ENCODE measurements around the gene HELZ.

The HELZ gene

DNA sequence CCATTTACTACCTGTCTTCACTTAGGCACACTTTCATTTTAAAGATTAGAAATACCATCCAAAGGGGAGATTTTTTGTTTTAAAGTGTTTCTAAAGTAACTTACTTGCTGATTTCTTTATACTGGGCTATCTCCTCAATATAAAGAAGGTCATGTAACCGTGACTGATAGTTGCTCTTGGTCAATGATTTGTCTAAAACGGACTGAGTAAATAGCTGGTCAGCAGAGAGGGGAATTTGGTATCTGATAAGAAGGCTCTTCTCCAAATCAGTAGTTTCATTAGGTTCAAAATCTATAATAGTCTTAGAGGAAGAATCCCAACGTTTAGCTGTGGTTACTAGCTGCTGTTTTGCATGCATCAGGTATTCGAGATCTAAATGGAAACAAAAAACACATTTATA is 66.4 kb downstream of the HELZ start:
- no peak overlapping the region for H3K4me3 ChIP-seq (ENCODE audit: control insufficient read depth, low read depth, low read length)
- no peak for DNase-seq (ENCODE audit: low read depth)
- TF ChIP-seq, protein P1, sequence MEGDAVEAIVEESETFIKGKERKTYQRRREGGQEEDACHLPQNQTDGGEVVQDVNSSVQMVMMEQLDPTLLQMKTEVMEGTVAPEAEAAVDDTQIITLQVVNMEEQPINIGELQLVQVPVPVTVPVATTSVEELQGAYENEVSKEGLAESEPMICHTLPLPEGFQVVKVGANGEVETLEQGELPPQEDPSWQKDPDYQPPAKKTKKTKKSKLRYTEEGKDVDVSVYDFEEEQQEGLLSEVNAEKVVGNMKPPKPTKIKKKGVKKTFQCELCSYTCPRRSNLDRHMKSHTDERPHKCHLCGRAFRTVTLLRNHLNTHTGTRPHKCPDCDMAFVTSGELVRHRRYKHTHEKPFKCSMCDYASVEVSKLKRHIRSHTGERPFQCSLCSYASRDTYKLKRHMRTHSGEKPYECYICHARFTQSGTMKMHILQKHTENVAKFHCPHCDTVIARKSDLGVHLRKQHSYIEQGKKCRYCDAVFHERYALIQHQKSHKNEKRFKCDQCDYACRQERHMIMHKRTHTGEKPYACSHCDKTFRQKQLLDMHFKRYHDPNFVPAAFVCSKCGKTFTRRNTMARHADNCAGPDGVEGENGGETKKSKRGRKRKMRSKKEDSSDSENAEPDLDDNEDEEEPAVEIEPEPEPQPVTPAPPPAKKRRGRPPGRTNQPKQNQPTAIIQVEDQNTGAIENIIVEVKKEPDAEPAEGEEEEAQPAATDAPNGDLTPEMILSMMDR (conservative IDR thresholded peaks at IDR 0.05; ENCODE audit: control insufficient read depth, insufficient read depth, low read depth, low read length) = no peak

DNA sequence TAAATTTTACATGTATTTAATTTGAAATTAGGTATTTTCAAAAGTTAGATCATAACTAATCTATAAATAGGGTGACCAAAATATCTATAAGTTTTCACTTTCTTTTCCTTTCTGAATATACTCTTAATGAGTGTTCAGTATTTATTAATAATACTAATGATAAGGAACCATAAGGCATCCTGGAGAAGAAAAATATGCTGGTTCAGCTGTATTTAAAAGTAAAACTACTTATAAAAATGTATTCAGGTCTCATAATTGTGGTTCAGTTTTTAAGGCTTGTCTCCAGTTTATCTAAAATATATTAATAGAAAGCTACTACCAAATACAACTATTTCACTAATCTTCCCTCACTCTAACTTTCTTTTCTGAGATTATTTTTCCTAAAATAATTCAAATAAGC is 67.3 kb downstream of the HELZ start:
- TF ChIP-seq, protein P1 (conservative IDR thresholded peaks at IDR 0.05; ENCODE audit: control insufficient read depth, insufficient read depth, low read depth, low read length) = no peak
- H3K4me3 ChIP-seq (ENCODE audit: control insufficient read depth, low read depth, low read length) = no peak overlapping the region
- no peak for DNase-seq (ENCODE audit: low read depth)

DNA sequence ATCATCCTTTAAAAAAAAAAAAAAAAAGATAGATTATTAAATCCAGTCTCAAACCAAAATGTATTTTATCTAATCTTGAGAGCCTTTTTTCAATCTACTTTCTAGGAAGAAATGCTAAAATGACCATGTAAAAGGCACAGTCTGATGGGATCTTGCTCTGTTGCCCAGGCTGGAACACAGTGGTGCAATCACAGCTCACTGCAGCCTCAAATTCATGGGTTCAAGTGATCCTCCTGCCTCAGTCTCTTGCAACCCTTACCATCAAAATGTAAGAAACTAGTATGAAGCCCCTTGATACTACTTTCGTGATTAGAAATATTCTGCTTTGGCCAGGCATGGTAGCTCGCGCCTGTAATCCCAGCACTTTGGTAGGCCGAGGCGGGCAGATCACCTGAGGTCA is 70.8 kb downstream of the HELZ start:
- H3K4me3 ChIP-seq (ENCODE audit: control insufficient read depth, low read depth, low read length) = no peak overlapping the region
- no peak for DNase-seq (ENCODE audit: low read depth)
- TF ChIP-seq, protein P1 (conservative IDR thresholded peaks at IDR 0.05; ENCODE audit: control insufficient read depth, insufficient read depth, low read depth, low read length) = no peak

DNA sequence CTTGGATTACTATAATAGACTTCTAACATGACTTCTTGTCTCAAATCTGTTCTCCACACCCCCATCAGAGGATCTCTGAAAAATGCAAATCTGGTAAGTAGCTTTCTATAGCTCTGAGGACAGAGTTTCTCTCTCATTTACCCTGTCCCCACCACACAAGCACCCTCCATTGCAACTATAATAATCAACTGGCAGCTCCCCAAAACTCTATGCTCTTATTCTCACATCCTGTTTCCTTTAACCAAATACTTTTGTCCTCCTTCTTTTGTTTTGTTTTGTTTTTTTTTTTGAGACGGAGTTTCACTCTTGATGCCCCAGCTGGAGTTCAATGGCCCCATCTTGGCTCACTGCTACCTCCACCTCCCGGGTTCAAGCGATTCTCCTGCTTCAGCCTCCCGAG is 73.4 kb downstream of the HELZ start:
- TF ChIP-seq, protein P1 (conservative IDR thresholded peaks at IDR 0.05; ENCODE audit: control insufficient read depth, insufficient read depth, low read depth, low read length) = no peak
- H3K4me3 ChIP-seq (ENCODE audit: control insufficient read depth, low read depth, low read length) = no peak overlapping the region

DNA sequence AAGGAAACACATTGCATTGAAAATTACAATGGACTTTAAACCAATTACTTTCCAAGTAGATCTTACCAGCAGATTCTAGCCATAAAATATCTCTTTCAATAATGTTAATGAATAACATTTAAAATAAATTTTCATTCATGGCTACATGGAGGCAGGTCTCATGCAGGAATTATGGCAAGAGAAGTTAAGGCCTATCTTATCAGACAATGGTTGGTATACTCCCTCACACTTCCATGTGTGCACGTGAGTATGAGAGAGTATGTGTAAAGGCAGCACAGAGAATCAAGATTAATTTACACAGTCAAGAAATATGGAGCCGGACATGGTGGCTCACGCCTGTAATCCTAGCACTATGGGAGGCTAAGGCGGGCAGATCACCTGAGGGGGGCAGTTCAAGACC is 76.5 kb downstream of the HELZ start:
- H3K4me3 ChIP-seq (ENCODE audit: control insufficient read depth, low read depth, low read length) = no peak overlapping the region
- DNase-seq (ENCODE audit: low read depth) = no peak
- TF ChIP-seq, protein P1 (conservative IDR thresholded peaks at IDR 0.05; ENCODE audit: control insufficient read depth, insufficient read depth, low read depth, low read length) = no peak

More for the DNA sequence above, 73.4 kb downstream of the HELZ start:
- no peak for DNase-seq (ENCODE audit: low read depth)

DNA sequence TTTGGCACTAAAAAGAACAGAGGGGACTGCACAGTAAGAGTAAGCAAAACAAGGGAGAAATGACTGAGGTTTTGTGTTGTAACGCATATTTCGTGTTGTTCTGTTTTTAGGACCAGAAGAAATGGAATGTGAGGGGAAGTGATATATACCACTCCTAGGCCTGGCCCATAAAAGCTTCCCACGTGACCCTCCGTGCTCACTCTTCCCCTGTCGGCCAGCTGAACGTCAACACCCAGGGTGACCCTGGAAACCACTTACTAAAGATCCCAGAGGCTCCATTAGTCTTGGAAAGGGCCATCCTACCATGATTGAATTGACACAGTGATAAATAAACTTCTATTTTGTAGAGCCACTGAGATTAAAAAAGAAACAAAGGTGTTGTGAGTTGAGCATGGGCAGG is 79.8 kb downstream of the HELZ start:
- no peak overlapping the region for H3K4me3 ChIP-seq (ENCODE audit: control insufficient read depth, low read depth, low read length)
- TF ChIP-seq, protein P1 (conservative IDR thresholded peaks at IDR 0.05; ENCODE audit: control insufficient read depth, insufficient read depth, low read depth, low read length) = no peak
- DNase-seq (ENCODE audit: low read depth) = no peak

DNA sequence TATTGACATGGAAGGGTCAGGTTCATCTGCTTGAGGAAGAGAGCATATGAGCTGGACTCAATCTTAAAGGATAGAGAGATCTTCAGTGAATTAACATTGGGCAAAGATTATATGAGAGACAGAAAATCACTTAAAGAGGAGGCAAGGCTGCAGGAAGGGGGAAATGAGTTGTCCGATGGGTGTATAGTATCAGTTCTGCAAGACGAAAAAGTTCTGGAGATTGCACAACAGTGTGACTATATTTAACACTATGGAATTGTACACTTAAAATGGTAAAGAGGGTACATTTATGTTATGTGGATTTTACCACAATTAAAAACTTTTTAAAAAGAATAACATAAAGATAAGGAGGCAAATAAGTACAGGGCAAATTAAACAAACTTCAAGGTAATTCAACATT is 80.7 kb downstream of the HELZ start:
- TF ChIP-seq, protein P1 (conservative IDR thresholded peaks at IDR 0.05; ENCODE audit: control insufficient read depth, insufficient read depth, low read depth, low read length) = no peak
- H3K4me3 ChIP-seq (ENCODE audit: control insufficient read depth, low read depth, low read length) = no peak overlapping the region
- no peak for DNase-seq (ENCODE audit: low read depth)
